Fibroblast of skin of back (primary cell): Measurements from ENCODE around the gene PLCD4.
A peak's percentile ranks its signal among the peaks of the same experiment; 100 is the strongest.

Source experiments
- DNase-seq: peaks from one replicate; pipeline ENCODE4 v3.0.0-alpha.2; 2013

Gene PLCD4

GRCh38 chr2:218622606-218623365 lies 15.1 kb downstream of the PLCD4 start:
- peak; percentile 42 for DNase-seq

- DNase-seq, result no peak
Measured at GRCh38 chr2:218623366-218623705, 15.6 kb downstream of the PLCD4 start.

- no peak for DNase-seq
Measured at GRCh38 chr2:218626369-218626768, 18.7 kb downstream of the PLCD4 start.

GRCh38 chr2:218627939-218628338 lies 20.2 kb downstream of the PLCD4 start:
- no peak for DNase-seq

GRCh38 chr2:218631837-218632236 lies 24.1 kb downstream of the PLCD4 start:
- DNase-seq, result peak; percentile 62

- no peak for DNase-seq
Measured at GRCh38 chr2:218635719-218636118, 28.0 kb downstream of the PLCD4 start.

- DNase-seq, result no peak
Measured at GRCh38 chr2:218638372-218638771, 30.7 kb downstream of the PLCD4 start.

- no peak for DNase-seq
Measured at GRCh38 chr2:218642121-218642656, 34.5 kb downstream of the PLCD4 start.

GRCh38 chr2:218642786-218643185 lies 35.1 kb downstream of the PLCD4 start:
- DNase-seq, result no peak

- no peak for DNase-seq
Measured at GRCh38 chr2:218643751-218644310, 36.1 kb downstream of the PLCD4 start.

GRCh38 chr2:218644721-218645120 lies 37.0 kb downstream of the PLCD4 start:
- DNase-seq, result no peak

GRCh38 chr2:218645126-218645525 lies 37.4 kb downstream of the PLCD4 start:
- no peak for DNase-seq

GRCh38 chr2:218648088-218648786 lies 40.5 kb downstream of the PLCD4 start:
- DNase-seq, result peak; percentile 55

GRCh38 chr2:218648787-218649100 lies 41.0 kb downstream of the PLCD4 start:
- no peak for DNase-seq

GRCh38 chr2:218655751-218656150 lies 48.1 kb downstream of the PLCD4 start:
- no peak for DNase-seq

- peak; percentile 39 for DNase-seq
Measured at GRCh38 chr2:218658671-218659257, 51.1 kb downstream of the PLCD4 start.

- peak; percentile 86 for DNase-seq
Measured at GRCh38 chr2:218659258-218659987, 51.7 kb downstream of the PLCD4 start, which contains the start of the genes BCS1L and ZNF142. Gene BCS1L, plus strand, starts transcription at chr2:218659683. Its CDS starts 1,305 bp downstream, at chr2:218660988. Gene ZNF142, minus strand, starts transcription at chr2:218659623. Its CDS starts 3,194 bp downstream, at chr2:218656429.

GRCh38 chr2:218659988-218660358 lies 52.3 kb downstream of the PLCD4 start:
- peak; percentile 4 for DNase-seq

- DNase-seq, result no peak
Measured at GRCh38 chr2:218662377-218662776, 54.7 kb downstream of the PLCD4 start.

GRCh38 chr2:218662827-218663226 lies 55.1 kb downstream of the PLCD4 start:
- DNase-seq, result no peak

- DNase-seq, result no peak
Measured at GRCh38 chr2:218663901-218664300, 56.2 kb downstream of the PLCD4 start.

- no peak for DNase-seq
Measured at GRCh38 chr2:218664653-218665052, 57.0 kb downstream of the PLCD4 start.
